ENCODE measurements around the gene POLD1.

The POLD1 gene

GRCh38 chr19:50461066-50461875 lies 77.1 kb downstream of the POLD1 start:
- peak; percentile 26 to 36 for DNase-seq (ENCODE audit: extremely low read depth in 1 of 2, low read depth in 1 of 2)

DNA sequence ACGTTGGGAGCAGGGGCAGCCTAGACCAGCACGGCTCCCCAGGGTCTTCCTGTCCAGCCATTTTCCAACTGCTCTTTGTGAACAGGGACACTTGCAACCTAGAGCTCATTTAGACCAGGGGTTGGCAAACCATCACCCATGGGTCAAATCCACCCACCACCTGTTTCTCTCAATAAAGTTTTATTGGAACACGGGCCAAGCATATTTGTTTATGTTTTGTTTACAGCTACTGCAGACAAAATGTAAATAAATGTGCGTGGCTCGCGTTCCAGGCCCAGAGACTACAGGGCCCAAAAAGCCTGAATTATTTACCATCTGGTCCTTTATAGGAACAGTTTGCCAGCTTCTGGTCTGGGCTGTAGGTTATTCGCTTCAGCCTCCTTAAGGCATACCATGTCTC lies 78.8 kb downstream of the POLD1 start:
- no peak for DNase-seq (ENCODE audit: extremely low read depth in 1 of 2, low read depth in 1 of 2)

DNA sequence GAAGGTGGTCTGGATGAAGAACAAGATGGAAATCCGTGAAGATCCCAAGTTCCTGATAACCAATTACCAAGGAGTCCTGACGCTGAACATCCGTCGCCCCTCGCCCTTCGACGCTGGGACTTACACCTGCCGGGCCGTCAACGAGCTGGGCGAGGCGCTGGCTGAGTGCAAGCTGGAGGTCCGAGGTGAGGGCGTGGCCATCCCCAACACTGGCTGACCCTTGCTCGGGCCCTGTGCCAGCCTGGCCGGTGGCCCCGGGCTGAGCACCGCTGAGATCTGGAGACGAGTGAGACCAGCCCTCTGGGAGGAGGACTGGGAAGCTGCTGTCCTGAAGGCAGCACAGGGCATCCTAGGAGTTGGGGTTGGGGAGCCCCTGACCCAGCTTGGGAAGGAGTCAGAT lies 80.2 kb downstream of the POLD1 start:
- no peak for DNase-seq (ENCODE audit: extremely low read depth in 1 of 2, low read depth in 1 of 2)

- no peak for DNase-seq (ENCODE audit: extremely low read depth in 1 of 2, low read depth in 1 of 2)
Observed at GRCh38 chr19:50465000-50465399, 80.9 kb downstream of the POLD1 start.

DNA sequence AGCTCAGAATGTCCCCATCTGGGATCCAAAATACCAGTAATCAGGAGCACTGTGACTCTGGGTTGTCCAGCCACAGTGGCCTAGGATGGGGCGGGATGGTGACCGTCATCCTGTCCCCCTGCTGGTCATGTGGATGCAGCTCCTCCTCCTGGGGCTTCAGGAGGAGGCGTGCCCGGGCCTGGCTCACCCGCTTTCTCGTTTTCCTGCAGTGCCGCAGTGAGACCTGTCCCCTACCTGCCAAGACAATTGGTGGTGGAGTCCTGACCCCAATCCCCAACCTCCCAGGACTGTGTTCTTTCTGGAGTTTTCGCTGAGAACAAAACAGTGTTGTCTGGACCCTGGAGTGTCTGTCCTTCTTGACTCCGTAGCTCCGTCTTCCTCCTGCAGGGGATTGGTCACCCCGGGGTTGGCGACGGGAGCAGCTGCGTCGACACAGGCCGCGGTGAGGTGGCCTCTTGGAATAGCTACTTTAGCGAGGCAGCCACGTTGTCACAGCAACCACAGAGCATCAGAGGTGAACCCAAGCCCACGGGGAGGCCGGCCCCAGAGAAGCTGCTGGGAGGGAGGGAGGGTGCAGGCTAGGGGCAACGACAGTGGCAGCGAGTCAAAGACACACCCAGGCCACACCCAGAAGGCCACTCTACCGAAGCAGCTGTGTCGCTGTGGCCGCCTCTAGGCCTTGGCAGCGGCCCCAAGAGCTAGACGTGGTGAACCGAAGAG lies 82.0 kb downstream of the POLD1 start:
- no peak for DNase-seq (ENCODE audit: extremely low read depth in 1 of 2, low read depth in 1 of 2)

GRCh38 chr19:50466706-50467039 lies 82.5 kb downstream of the POLD1 start:
- no peak for DNase-seq (ENCODE audit: extremely low read depth in 1 of 2, low read depth in 1 of 2)

- no peak for DNase-seq (ENCODE audit: extremely low read depth in 1 of 2, low read depth in 1 of 2)
Observed at GRCh38 chr19:50467566-50467965, 83.4 kb downstream of the POLD1 start.
